GM21367 (cell line): ENCODE results near the gene TTC12.
"Not testable (repeated sequence)": the region's sequence is repeated elsewhere in the genome, so short reads cannot be mapped to it uniquely, and the experiment has no call there.

ENCODE experiments used
- ATAC-seq: cut with Tn5 transposase; IDR thresholded peaks from one replicate; pipeline ENCODE4 v1.9.1; 2021; ENCODE audit not compliant: unreplicated experiment

The TTC12 gene

GRCh38 chr11:113282898-113283437 lies 31.4 kb upstream of the TTC12 start:
- ATAC-seq, result no peak

DNA sequence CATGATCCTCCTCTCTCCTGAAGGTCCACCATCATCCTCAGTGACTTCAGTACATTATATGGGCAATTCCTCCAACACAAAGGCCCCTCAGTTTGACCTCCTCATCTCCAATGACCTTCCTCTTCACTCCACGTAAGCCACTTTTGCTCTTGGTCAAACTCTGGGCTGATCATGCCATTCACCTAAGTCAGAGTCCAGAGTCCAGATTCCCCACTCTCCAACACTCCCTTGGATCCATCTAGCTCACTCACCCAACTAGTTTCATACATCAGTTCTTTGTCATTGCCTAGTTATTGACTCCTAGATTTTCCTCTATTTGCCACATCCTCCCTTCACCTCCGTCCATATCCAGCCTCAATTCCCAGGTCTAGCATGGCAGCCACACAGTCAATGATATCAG lies 30.5 kb upstream of the TTC12 start:
- no peak for ATAC-seq

DNA sequence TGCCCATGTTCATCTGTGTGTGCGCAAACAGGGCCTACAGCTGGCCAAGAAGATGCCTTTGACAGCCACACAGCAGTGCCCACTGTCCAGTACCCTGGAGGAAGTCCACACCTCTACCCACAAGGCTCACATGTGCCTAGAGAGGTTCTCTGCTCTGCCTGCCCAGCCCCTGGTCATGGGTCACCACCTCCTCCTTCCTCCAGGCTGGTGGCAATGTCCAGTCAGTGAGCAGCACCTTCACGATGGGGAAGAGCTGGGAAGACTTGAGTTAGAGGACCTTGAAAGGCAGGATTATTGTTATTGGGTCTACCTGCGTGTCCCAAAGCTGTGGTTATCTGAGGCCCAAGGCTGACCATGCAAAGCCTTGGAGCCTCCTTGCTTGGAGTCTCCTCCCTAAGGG lies 28.4 kb upstream of the TTC12 start:
- ATAC-seq, result no peak

DNA sequence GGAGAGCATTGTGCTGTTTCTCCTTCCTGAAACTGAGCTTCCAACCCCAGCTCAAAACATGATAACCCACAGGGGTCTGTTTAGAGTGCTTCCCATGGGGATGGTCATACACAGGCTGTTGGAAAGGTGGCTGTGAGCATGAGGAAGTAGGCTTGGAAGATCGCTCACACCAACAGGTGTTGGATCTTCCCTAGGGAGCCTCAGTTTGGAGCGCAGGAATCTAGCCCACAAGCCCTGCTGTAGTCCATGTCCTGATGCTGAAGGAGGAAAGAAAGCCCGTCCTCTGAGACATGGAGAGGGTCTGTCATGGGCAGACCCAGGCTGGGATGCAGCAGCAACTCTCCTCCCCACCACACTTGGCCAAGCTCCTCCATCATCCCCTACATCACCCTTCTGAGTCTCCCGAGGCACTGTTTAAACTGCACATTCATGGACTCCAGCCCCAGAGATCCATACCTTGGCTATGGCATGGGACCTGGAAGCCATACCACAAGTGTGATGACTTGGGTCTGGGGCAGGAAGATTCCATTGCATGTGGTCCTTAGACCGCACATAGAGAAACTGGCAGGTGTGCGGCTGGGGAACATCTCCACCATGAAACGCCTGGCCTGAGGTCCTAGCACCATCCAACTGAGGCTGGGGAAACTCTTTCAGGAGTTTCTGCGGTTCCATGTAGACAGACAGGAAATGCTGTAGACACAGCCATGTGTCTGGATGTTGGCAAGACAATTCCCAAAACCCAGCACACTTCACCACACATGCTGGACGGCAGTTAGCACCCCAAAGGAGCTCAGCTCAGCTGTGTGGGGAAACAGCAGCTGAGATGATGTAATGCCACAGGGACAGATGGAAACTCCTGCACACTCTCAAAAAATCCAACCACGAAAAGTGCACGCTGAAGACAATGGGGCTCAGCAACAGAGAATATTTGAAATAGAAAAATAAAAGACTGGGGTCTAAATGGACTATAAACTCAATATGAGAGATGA lies 27.6 kb upstream of the TTC12 start:
- ATAC-seq, result no peak

DNA sequence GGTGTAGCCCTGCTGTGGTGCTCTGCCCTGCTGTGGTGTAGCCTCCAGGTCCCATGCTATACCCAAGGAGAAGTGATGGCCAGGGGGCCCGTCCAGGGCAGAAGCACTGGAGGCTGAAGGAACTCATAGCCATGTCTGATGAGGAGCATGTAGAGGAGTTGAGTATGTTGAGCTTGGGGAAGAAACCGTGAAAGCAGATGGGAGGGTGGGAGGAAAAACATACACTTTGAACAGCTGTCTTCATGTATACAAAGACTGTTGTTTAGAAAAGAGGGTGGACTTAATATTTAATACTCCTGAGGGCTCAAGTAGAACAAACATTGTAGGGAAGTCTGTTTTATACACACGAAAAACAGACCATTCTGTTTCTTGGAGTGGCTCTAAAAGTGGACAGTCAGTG lies 26.6 kb upstream of the TTC12 start:
- ATAC-seq, result no peak

- no peak for ATAC-seq
Measured at GRCh38 chr11:113288286-113288863, 26.0 kb upstream of the TTC12 start.

DNA sequence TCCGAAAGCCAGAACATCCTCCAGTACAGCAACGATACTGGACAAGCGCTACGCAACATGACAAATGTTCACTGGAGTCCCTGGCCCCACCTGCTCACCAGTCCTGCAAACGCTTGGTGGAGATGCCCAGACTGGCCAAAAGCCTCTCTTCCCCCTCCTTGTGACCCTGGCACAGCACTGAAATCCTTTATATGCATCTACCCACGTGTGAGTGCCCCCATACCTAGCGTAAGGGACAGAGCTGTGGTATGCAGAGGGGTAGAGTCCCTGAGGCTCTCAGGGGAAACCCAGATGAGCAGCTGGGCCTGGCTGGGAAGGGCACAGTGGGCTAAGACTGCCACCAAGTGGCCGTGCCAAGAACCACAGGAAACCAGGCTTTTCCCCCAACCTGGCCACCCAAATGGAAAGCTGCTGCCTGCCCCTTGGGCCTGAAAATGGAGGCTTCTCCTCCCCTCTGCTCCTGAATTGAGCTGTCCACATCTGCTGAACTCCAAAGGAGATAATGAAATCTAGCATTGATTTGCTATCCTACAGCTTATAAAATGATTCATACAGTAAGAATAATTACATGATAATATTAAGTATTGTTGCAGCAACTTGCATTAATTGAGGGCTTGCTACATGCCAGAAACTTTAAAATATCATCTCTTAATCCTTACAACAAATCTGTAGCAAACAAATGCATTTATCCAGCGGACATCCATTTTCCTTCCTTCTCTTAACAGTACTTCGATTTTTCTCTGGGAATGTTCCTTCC lies 24.8 kb upstream of the TTC12 start:
- peak; percentile 85 for ATAC-seq

- no peak for ATAC-seq
Measured at GRCh38 chr11:113293936-113294335, 20.4 kb upstream of the TTC12 start.

DNA sequence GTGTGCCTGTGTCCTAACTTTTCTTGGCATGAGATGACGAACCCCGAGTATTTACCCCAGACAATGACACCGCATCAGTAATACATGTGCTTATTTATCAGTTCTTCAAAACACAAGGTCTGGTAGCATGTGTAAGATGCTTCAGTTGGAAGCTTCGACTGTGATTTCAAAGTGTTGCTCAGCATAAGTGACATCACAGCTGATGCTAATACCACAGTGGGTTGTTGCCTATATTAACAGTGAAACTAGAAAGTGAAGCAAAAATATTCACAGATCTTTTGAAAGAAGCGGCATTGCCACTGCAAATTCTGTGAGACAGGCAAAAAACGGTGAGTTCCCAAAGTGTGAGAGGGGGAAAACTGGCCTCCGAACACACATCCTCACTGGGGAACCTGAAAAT lies 18.4 kb upstream of the TTC12 start:
- ATAC-seq, result no peak

- no peak for ATAC-seq
Measured at GRCh38 chr11:113296447-113297205, 17.8 kb upstream of the TTC12 start.

- not testable (repeated sequence) for ATAC-seq
Measured at GRCh38 chr11:113298496-113298895, 15.9 kb upstream of the TTC12 start.

- ATAC-seq, result no peak
Measured at GRCh38 chr11:113304916-113305315, 9.5 kb upstream of the TTC12 start.

GRCh38 chr11:113305440-113306336 lies 8.7 kb upstream of the TTC12 start:
- peak; percentile 74 for ATAC-seq

DNA sequence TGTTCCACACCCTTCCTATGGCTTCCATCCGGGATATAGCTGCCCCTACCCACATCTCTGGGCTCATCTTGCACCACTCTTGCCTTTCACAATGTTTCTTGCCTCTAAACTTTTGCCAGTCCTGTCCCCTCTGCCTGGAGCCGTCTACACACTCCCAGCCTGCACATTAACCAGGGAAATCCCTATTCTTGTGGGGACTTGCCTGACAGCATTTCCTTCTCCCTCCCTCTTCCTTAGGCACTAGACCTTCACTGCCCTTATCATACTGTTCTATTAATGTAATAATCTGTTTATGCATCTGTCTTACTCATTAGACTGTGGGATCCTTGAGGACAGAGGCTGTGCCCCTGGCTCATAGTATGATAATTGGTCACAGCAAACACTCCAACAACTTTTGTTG lies 5.8 kb upstream of the TTC12 start:
- no peak for ATAC-seq

- ATAC-seq, result no peak
Measured at GRCh38 chr11:113311536-113311935, 2.8 kb upstream of the TTC12 start.

- ATAC-seq, result no peak
Measured at GRCh38 chr11:113313601-113314000, 782 bp upstream of the TTC12 start.

DNA sequence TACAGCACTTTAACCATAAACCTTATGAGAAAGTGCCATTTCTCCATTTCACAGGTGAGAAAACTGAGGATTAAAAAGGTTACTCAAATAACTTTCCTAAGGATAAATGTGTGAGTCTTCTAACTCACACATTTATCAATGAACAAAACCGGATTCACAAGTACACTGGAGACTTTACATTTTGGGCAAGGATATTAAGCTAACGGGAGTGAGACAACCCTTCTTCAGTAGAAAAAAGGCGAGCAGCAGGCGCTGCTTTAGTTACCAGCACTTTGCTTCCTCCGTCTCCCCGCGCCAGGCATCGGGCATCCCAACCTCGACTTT lies 356 bp upstream of the TTC12 start:
- ATAC-seq, result no peak

DNA sequence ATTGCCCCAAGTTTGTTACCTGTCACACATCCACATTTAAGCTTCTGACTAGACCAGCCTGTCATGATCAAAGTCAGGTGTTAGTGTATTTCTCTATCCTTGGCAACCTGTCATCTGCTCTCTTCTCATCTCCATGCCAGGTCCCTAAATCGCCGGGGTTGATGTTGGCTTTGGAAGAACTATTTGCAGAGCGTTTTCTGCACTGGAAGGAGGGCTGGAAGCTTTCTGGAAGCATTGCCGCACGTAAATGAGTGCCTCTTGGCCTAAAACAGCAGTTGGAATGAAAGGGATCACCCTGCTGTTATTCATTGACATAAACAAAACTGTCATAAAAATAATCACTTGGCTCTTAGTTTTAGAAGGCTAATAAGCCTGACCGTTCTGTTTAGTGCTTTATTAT lies 1.4 kb downstream of the TTC12 start:
- ATAC-seq, result no peak

DNA sequence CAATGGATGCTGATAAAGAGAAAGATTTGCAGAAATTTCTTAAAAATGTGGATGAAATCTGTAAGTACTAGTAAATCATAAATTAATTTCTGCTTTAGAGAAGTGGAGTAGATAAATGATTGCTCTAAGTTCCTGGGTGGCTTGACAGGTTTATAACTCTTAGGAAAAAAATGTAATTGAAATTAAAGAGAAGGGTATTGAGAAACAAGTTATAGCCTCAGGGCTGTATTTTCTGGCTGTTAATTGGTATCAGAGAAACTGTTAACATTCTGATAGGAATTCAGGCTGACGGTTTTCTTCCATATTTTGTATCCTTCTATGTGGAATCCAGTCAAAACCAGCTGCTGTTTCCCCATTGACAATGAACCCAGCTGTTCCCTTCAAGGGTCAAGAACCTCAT lies 1.9 kb downstream of the TTC12 start:
- ATAC-seq, result no peak

GRCh38 chr11:113317339-113317738 lies 3.0 kb downstream of the TTC12 start:
- ATAC-seq, result no peak
